K562 (cell line): Measurements from ENCODE around the gene CCT5. TPM values are rescaled to one million over a fixed set of nuclear protein-coding genes. Genes with fewer than 3 reads are reported as not detected.

ENCODE experiments used
- ATF1 ChIP-seq, 2 experiments: fragments of 450-650 bp in 1 of 2; IDR thresholded peaks; 2 replicates each; pipeline ENCODE4 v1.6.1; 2016; ENCODE audit warnings: missing compliant biosample characterization in 1 of 2, missing genetic modification characterization in 1 of 2
- CBFA2T3 ChIP-seq: fragments of 450-650 bp; IDR thresholded peaks from 2 replicates; pipeline ENCODE4 v1.6.1; 2017
- ETV1 ChIP-seq: fragments of 450-650 bp; conservative IDR thresholded peaks from 2 replicates; pipeline ENCODE4 v1.6.1; 2016; ENCODE audit warnings: missing genetic modification characterization, control low read depth, low read depth, missing compliant biosample characterization
- TAF7 ChIP-seq: fragments of 450-650 bp; IDR thresholded peaks from 2 replicates; pipeline ENCODE4 v1.6.1; 2016; ENCODE audit warnings: missing genetic modification characterization, missing compliant biosample characterization
- ZNF232 ChIP-seq: sonication (generic); formaldehyde crosslinking; IDR thresholded peaks from 2 replicates; pipeline ENCODE4 v1.8.0; 2022; ENCODE audit warnings: mild to moderate bottlenecking, missing genetic modification reagents
- ZNF76 ChIP-seq: fragments of 250-450 bp; sonication (Bioruptor Pico); IDR thresholded peaks from 2 replicates; pipeline ENCODE4 v1.4.0; 2020; ENCODE audit warnings: mild to moderate bottlenecking, moderate library complexity, borderline replicate concordance
- ZSCAN32 ChIP-seq: fragments of 450-650 bp; formaldehyde crosslinking; IDR thresholded peaks from 2 replicates; pipeline ENCODE4 v1.4.0; 2020; ENCODE audit warnings: mild to moderate bottlenecking, moderate library complexity
- polyA plus RNA-seq, 8 experiments: library from polyadenylated mRNA; depleted of rRNA in 4 of 8; stranded (reverse) in 5 of 8; unstranded in 3 of 8; fragments of >200 nt; fragmentation: Nextera tagmentation in 2 of 8; fragmentation: Illumina TruSeq in 1 of 8; extraction: Ambion mirVana in 2 of 8; extraction: Trizol in 1 of 8; gene quantifications; 2 replicates each; pipeline versions ENCODE4 v1.2.1 to v1.2.3, GENCODE V29; 2011 to 2014; ENCODE audit warnings: inconsistent platforms in 1 of 8, missing spikeins in 1 of 8
- total RNA-seq, 7 experiments: library from RNA; depleted of rRNA in 6 of 7; stranded (reverse); fragments of >200 nt in 6 of 7; fragmentation: Illumina TruSeq in 2 of 7; extraction: Trizol in 2 of 7; gene quantifications; 2 replicates each; pipeline versions ENCODE4 v1.2.1 to v1.2.3, GENCODE V29; 2011 to 2021; ENCODE audit warnings: low replicate concordance in 1 of 7
- TF ChIP-seq, protein P1 (sequence below): sonication (generic); formaldehyde crosslinking; IDR thresholded peaks from 2 replicates; pipeline ENCODE4 v1.8.0; 2022; ENCODE audit warnings: mild to moderate bottlenecking, missing genetic modification reagents
- TF ChIP-seq, protein P2 (sequence below): fragments of 450-650 bp; formaldehyde crosslinking; IDR thresholded peaks from 2 replicates; pipeline ENCODE4 v1.4.0; 2022; ENCODE audit warnings: mild to moderate bottlenecking, moderate library complexity
- TF ChIP-seq, protein P3 (sequence below): IDR thresholded peaks from 2 replicates; pipeline ENCODE4 v1.6.1; 2011; ENCODE audit warnings: borderline replicate concordance, low read depth, mild to moderate bottlenecking, moderate library complexity, low read length; ENCODE audit not compliant: insufficient read depth, poor library complexity, severe bottlenecking
- TF ChIP-seq, protein P4 (sequence below), 2 experiments: fragments of 450-650 bp; IDR thresholded peaks; 2 replicates each; pipeline ENCODE4 v1.6.1; 2018; ENCODE audit warnings: mild to moderate bottlenecking in 2 of 2, low read depth in 1 of 2; ENCODE audit not compliant: partially characterized antibody in 2 of 2

CCT5 gene
- total and polyA plus RNA-seq, 9 of the 15 experiments (the other 6 are each of a cell fraction or from before 2014, with no cell fraction given): 782 to 1,606 (median 1,153) TPM

DNA sequence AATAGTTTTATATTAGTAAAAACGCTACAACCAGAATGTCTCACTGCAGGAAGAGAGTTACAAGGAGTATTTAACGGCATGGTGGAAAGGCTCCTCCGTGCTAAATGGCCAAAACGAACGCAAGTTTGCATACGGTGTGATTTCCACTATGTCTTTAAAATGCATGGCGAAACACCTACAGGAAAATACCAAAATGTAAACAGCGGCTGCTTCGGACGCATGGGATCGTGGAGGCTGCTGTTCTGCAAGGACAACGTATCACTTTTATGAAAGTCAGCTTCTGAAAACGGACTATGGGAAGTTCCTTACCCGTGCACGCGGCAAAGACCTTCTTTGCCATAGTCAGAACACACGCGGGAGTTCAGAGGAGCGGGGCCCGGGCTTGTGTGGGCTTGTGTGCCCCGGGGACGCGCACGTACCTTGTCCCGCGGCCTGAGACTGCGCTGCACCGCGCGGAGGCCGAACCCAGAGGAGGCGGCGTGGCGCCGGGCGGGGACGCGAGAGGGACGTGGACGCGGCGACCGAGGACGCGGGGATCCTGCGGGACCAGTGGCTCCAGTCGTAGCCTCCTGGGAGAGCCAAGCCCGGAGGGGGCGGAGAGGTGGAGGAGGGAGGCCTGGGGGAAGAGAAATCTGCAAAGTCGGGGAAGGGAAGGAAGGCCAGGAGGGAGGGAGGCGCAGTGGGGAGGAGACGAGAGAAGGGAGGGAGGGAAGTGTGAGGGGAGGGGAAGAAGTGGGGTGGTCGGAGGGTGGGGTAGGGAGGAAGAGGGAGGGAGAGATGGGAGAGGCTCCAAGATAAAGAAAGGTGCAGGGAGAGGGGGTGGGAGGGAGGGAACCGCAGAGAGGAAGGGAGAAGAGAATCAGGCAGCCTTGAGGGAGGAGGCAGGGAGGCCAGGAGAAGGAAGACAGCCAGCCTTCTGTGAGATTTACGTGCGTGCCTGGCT, 57.4 kb downstream of the CCT5 start, which contains the start of gene CMBL (continued):
- TF ChIP-seq TAF7 (tag): peak; percentile 54; the same call in 1 of the 2 replicates
- TF ChIP-seq, protein P1, sequence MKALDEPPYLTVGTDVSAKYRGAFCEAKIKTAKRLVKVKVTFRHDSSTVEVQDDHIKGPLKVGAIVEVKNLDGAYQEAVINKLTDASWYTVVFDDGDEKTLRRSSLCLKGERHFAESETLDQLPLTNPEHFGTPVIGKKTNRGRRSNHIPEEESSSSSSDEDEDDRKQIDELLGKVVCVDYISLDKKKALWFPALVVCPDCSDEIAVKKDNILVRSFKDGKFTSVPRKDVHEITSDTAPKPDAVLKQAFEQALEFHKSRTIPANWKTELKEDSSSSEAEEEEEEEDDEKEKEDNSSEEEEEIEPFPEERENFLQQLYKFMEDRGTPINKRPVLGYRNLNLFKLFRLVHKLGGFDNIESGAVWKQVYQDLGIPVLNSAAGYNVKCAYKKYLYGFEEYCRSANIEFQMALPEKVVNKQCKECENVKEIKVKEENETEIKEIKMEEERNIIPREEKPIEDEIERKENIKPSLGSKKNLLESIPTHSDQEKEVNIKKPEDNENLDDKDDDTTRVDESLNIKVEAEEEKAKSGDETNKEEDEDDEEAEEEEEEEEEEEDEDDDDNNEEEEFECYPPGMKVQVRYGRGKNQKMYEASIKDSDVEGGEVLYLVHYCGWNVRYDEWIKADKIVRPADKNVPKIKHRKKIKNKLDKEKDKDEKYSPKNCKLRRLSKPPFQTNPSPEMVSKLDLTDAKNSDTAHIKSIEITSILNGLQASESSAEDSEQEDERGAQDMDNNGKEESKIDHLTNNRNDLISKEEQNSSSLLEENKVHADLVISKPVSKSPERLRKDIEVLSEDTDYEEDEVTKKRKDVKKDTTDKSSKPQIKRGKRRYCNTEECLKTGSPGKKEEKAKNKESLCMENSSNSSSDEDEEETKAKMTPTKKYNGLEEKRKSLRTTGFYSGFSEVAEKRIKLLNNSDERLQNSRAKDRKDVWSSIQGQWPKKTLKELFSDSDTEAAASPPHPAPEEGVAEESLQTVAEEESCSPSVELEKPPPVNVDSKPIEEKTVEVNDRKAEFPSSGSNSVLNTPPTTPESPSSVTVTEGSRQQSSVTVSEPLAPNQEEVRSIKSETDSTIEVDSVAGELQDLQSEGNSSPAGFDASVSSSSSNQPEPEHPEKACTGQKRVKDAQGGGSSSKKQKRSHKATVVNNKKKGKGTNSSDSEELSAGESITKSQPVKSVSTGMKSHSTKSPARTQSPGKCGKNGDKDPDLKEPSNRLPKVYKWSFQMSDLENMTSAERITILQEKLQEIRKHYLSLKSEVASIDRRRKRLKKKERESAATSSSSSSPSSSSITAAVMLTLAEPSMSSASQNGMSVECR (CRISPR knock-in tag): peak; percentile 82; the same call in 1 of the 2 replicates
- TF ChIP-seq, protein P2, sequence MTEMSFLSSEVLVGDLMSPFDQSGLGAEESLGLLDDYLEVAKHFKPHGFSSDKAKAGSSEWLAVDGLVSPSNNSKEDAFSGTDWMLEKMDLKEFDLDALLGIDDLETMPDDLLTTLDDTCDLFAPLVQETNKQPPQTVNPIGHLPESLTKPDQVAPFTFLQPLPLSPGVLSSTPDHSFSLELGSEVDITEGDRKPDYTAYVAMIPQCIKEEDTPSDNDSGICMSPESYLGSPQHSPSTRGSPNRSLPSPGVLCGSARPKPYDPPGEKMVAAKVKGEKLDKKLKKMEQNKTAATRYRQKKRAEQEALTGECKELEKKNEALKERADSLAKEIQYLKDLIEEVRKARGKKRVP (CRISPR knock-in tag): no peak
- no peak for TF ChIP-seq ATF1 (CRISPR knock-in tag; IDR thresholded peaks at IDR 0.05)
- TF ChIP-seq ATF1 (tag; IDR thresholded peaks at IDR 0.05): peak; percentile 80
- TF ChIP-seq ZNF76 (CRISPR knock-in tag): 0 out of 2 replicates have a peak, but pooled peaks have one; percentile 30
- TF ChIP-seq ZNF232 (CRISPR knock-in tag): peak; percentile 60; the same call in 1 of the 2 replicates
- no peak for TF ChIP-seq ZSCAN32 (CRISPR knock-in tag)
- TF ChIP-seq CBFA2T3: peak; percentile 48; the same call in 1 of the 2 replicates
- TF ChIP-seq, protein P3, sequence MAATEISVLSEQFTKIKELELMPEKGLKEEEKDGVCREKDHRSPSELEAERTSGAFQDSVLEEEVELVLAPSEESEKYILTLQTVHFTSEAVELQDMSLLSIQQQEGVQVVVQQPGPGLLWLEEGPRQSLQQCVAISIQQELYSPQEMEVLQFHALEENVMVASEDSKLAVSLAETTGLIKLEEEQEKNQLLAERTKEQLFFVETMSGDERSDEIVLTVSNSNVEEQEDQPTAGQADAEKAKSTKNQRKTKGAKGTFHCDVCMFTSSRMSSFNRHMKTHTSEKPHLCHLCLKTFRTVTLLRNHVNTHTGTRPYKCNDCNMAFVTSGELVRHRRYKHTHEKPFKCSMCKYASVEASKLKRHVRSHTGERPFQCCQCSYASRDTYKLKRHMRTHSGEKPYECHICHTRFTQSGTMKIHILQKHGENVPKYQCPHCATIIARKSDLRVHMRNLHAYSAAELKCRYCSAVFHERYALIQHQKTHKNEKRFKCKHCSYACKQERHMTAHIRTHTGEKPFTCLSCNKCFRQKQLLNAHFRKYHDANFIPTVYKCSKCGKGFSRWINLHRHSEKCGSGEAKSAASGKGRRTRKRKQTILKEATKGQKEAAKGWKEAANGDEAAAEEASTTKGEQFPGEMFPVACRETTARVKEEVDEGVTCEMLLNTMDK: no peak
- TF ChIP-seq ETV1: peak; percentile 56; the same call in 1 of the 2 replicates
- TF ChIP-seq, protein P4, sequence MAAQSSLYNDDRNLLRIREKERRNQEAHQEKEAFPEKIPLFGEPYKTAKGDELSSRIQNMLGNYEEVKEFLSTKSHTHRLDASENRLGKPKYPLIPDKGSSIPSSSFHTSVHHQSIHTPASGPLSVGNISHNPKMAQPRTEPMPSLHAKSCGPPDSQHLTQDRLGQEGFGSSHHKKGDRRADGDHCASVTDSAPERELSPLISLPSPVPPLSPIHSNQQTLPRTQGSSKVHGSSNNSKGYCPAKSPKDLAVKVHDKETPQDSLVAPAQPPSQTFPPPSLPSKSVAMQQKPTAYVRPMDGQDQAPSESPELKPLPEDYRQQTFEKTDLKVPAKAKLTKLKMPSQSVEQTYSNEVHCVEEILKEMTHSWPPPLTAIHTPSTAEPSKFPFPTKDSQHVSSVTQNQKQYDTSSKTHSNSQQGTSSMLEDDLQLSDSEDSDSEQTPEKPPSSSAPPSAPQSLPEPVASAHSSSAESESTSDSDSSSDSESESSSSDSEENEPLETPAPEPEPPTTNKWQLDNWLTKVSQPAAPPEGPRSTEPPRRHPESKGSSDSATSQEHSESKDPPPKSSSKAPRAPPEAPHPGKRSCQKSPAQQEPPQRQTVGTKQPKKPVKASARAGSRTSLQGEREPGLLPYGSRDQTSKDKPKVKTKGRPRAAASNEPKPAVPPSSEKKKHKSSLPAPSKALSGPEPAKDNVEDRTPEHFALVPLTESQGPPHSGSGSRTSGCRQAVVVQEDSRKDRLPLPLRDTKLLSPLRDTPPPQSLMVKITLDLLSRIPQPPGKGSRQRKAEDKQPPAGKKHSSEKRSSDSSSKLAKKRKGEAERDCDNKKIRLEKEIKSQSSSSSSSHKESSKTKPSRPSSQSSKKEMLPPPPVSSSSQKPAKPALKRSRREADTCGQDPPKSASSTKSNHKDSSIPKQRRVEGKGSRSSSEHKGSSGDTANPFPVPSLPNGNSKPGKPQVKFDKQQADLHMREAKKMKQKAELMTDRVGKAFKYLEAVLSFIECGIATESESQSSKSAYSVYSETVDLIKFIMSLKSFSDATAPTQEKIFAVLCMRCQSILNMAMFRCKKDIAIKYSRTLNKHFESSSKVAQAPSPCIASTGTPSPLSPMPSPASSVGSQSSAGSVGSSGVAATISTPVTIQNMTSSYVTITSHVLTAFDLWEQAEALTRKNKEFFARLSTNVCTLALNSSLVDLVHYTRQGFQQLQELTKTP (IDR thresholded peaks at IDR 0.05; ENCODE audit: low read depth in 1 of 2, partially characterized antibody in 2 of 2): peak; percentile 42 to 89
